ENCODE results near the gene IKZF3.
"Not testable (repeated sequence)": the region's sequence is repeated elsewhere in the genome, so short reads cannot be mapped to it uniquely, and the experiment has no call there.

Gene IKZF3

GRCh38 chr17:39716879-39717536 lies 147.1 kb downstream of the IKZF3 start:
- Histone ChIP-seq H3K4me3 (ENCODE audit: control insufficient read depth in 1 of 7, extremely low read depth in 1 of 7, insufficient read depth in 4 of 7, low read depth in 2 of 7, low read length in 6 of 7) (no peak overlapping the region), H3K36me3 (ENCODE audit: control insufficient read depth in 4 of 4, insufficient read depth in 4 of 4, low read length in 3 of 4) (no peaks in the 10 kb centered on the region), H3K9me3 (ENCODE audit: control extremely low read depth in 1 of 5, control insufficient read depth in 4 of 5, insufficient read depth in 2 of 5, low read depth in 1 of 5, low read length in 4 of 5) (no peaks in the 10 kb centered on the region), H3K27me3 (replicated peaks in 2 of 5; ENCODE audit: control insufficient read depth in 4 of 5, insufficient read depth in 5 of 5, low read length in 4 of 5) (no peaks in the 10 kb centered on the region), H3K27ac (ENCODE audit: insufficient read depth in 1 of 2, low read depth in 1 of 2, low read length in 2 of 2, poor library complexity in 1 of 2, severe bottlenecking in 2 of 2) (no peak overlapping the region), H3K4me1 (ENCODE audit: control extremely low read depth in 1 of 4, control insufficient read depth in 4 of 4, insufficient read depth in 4 of 4, low read length in 3 of 4) (no peaks in the 10 kb centered on the region)
- no peak for DNase-seq
- CTCF ChIA-PET: interaction anchor here (1.0 kb wide), 1 partner anchor 94 kb away, joined by 3 read pairs; no protein-coding TSS in a partner anchor
- POLR2A ChIA-PET: no interaction called here
- WGBS (ENCODE audit: insufficient coverage): over 99% methylated on average over 7 of the region's 11 CpGs

- Histone ChIP-seq H3K4me3 (ENCODE audit: control insufficient read depth in 1 of 7, extremely low read depth in 1 of 7, insufficient read depth in 4 of 7, low read depth in 2 of 7, low read length in 6 of 7) (no peak overlapping the region), H3K27ac (ENCODE audit: insufficient read depth in 1 of 2, low read depth in 1 of 2, low read length in 2 of 2, poor library complexity in 1 of 2, severe bottlenecking in 2 of 2) (no peak overlapping the region), H3K36me3 (ENCODE audit: control insufficient read depth in 4 of 4, insufficient read depth in 4 of 4, low read length in 3 of 4) (no peaks in the 10 kb centered on the region), H3K9me3 (ENCODE audit: control extremely low read depth in 1 of 5, control insufficient read depth in 4 of 5, insufficient read depth in 2 of 5, low read depth in 1 of 5, low read length in 4 of 5) (no peaks in the 10 kb centered on the region), H3K27me3 (replicated peaks in 2 of 5; ENCODE audit: control insufficient read depth in 4 of 5, insufficient read depth in 5 of 5, low read length in 4 of 5) (no peaks in the 10 kb centered on the region), H3K4me1 (ENCODE audit: control extremely low read depth in 1 of 4, control insufficient read depth in 4 of 4, insufficient read depth in 4 of 4, low read length in 3 of 4) (no peaks in the 10 kb centered on the region)
- WGBS (ENCODE audit: insufficient coverage): 98% methylated on average over 11 of the region's 15 CpGs
- ChIA-PET CTCF (interaction anchor here (1.0 kb wide), 1 partner anchor 93 kb away, joined by 3 read pairs; no protein-coding TSS in a partner anchor), POLR2A (no interaction called here)
- no peak for DNase-seq
Observed at GRCh38 chr17:39716073-39716818, 147.9 kb downstream of the IKZF3 start.

- no peak overlapping the region for H3K27ac ChIP-seq (ENCODE audit: insufficient read depth in 1 of 2, low read depth in 1 of 2, low read length in 2 of 2, poor library complexity in 1 of 2, severe bottlenecking in 2 of 2)
- 96% methylated on average over 12 of the region's 18 CpGs for WGBS (ENCODE audit: insufficient coverage)
- POLR2A ChIA-PET: no interaction called here
Observed at GRCh38 chr17:39715375-39716072, 148.6 kb downstream of the IKZF3 start.

GRCh38 chr17:39714234-39714633 lies 149.9 kb downstream of the IKZF3 start:
- WGBS (ENCODE audit: insufficient coverage): 87% methylated on average over 3 of the region's 4 CpGs
- Histone ChIP-seq H3K4me1 (ENCODE audit: control extremely low read depth in 1 of 4, control insufficient read depth in 4 of 4, insufficient read depth in 4 of 4, low read length in 3 of 4) (no peaks in the 10 kb centered on the region), H3K27ac (ENCODE audit: insufficient read depth in 1 of 2, low read depth in 1 of 2, low read length in 2 of 2, poor library complexity in 1 of 2, severe bottlenecking in 2 of 2) (no peak overlapping the region), H3K4me3 (ENCODE audit: control insufficient read depth in 1 of 7, extremely low read depth in 1 of 7, insufficient read depth in 4 of 7, low read depth in 2 of 7, low read length in 6 of 7) (no peak overlapping the region), H3K9me3 (ENCODE audit: control extremely low read depth in 1 of 5, control insufficient read depth in 4 of 5, insufficient read depth in 2 of 5, low read depth in 1 of 5, low read length in 4 of 5) (no peaks in the 10 kb centered on the region), H3K36me3 (ENCODE audit: control insufficient read depth in 4 of 4, insufficient read depth in 4 of 4, low read length in 3 of 4) (no peaks in the 10 kb centered on the region), H3K27me3 (replicated peaks in 2 of 5; ENCODE audit: control insufficient read depth in 4 of 5, insufficient read depth in 5 of 5, low read length in 4 of 5) (no peaks in the 10 kb centered on the region)
- CTCF ChIA-PET: interaction anchor here (0.8 kb wide), 1 partner anchor 9 kb away, joined by 3 read pairs; no protein-coding TSS in a partner anchor
- no peak for DNase-seq
- POLR2A ChIA-PET: no interaction called here

More at GRCh38 chr17:39715375-39716072, 148.6 kb downstream of the IKZF3 start:
- H3K36me3 ChIP-seq (ENCODE audit: control insufficient read depth in 4 of 4, insufficient read depth in 4 of 4, low read length in 3 of 4): no peaks in the 10 kb centered on the region
- no peaks in the 10 kb centered on the region for H3K27me3 ChIP-seq (replicated peaks in 2 of 5; ENCODE audit: control insufficient read depth in 4 of 5, insufficient read depth in 5 of 5, low read length in 4 of 5)
- H3K4me3 ChIP-seq (ENCODE audit: control insufficient read depth in 1 of 7, extremely low read depth in 1 of 7, insufficient read depth in 4 of 7, low read depth in 2 of 7, low read length in 6 of 7): no peak overlapping the region
- DNase-seq: no peak
- H3K9me3 ChIP-seq (ENCODE audit: control extremely low read depth in 1 of 5, control insufficient read depth in 4 of 5, insufficient read depth in 2 of 5, low read depth in 1 of 5, low read length in 4 of 5): no peaks in the 10 kb centered on the region
- CTCF ChIA-PET: no interaction called here
- no peaks in the 10 kb centered on the region for H3K4me1 ChIP-seq (ENCODE audit: control extremely low read depth in 1 of 4, control insufficient read depth in 4 of 4, insufficient read depth in 4 of 4, low read length in 3 of 4)

GRCh38 chr17:39711851-39712250 lies 152.3 kb downstream of the IKZF3 start:
- ChIA-PET POLR2A (no interaction called here), CTCF (interaction anchor here (0.7 kb wide), 1 partner anchor 12 kb away, joined by 3 read pairs; no protein-coding TSS in a partner anchor)
- no peak overlapping the region for H3K27ac ChIP-seq (ENCODE audit: insufficient read depth in 1 of 2, low read depth in 1 of 2, low read length in 2 of 2, poor library complexity in 1 of 2, severe bottlenecking in 2 of 2)
- no peaks in the 10 kb centered on the region for H3K36me3 ChIP-seq (ENCODE audit: control insufficient read depth in 4 of 4, insufficient read depth in 4 of 4, low read length in 3 of 4)
- no peak for DNase-seq
- H3K27me3 ChIP-seq (replicated peaks in 2 of 5; ENCODE audit: control insufficient read depth in 4 of 5, insufficient read depth in 5 of 5, low read length in 4 of 5): no peaks in the 10 kb centered on the region
- H3K9me3 ChIP-seq (ENCODE audit: control extremely low read depth in 1 of 5, control insufficient read depth in 4 of 5, insufficient read depth in 2 of 5, low read depth in 1 of 5, low read length in 4 of 5): no peaks in the 10 kb centered on the region
- H3K4me1 ChIP-seq (ENCODE audit: control extremely low read depth in 1 of 4, control insufficient read depth in 4 of 4, insufficient read depth in 4 of 4, low read length in 3 of 4): peaks cover 0 to 5% (median 0%) of the 10 kb centered on the region in 4 experiments
- WGBS (ENCODE audit: insufficient coverage): 97% methylated on average over 7 of the region's 10 CpGs
- no peak overlapping the region for H3K4me3 ChIP-seq (ENCODE audit: control insufficient read depth in 1 of 7, extremely low read depth in 1 of 7, insufficient read depth in 4 of 7, low read depth in 2 of 7, low read length in 6 of 7)

GRCh38 chr17:39711071-39711470 lies 153.0 kb downstream of the IKZF3 start:
- H3K4me3 ChIP-seq (ENCODE audit: control insufficient read depth in 1 of 7, extremely low read depth in 1 of 7, insufficient read depth in 4 of 7, low read depth in 2 of 7, low read length in 6 of 7); H3K27me3 ChIP-seq (replicated peaks in 2 of 5; ENCODE audit: control insufficient read depth in 4 of 5, insufficient read depth in 5 of 5, low read length in 4 of 5); H3K36me3 ChIP-seq (ENCODE audit: control insufficient read depth in 4 of 4, insufficient read depth in 4 of 4, low read length in 3 of 4); H3K27ac ChIP-seq (ENCODE audit: insufficient read depth in 1 of 2, low read depth in 1 of 2, low read length in 2 of 2, poor library complexity in 1 of 2, severe bottlenecking in 2 of 2); DNase-seq; H3K9me3 ChIP-seq (ENCODE audit: control extremely low read depth in 1 of 5, control insufficient read depth in 4 of 5, insufficient read depth in 2 of 5, low read depth in 1 of 5, low read length in 4 of 5); H3K4me1 ChIP-seq (ENCODE audit: control extremely low read depth in 1 of 4, control insufficient read depth in 4 of 4, insufficient read depth in 4 of 4, low read length in 3 of 4): not testable (repeated sequence)
- ChIA-PET CTCF (interaction anchor here (0.8 to 1.1 kb wide), 2 partner anchors 9 to 19 kb away, joined by 3 to 4 read pairs; partner anchors contain the start of gene MIEN1), POLR2A (interaction anchor here (0.6 kb wide), 1 partner anchor 26 kb away, joined by 5 read pairs; no protein-coding TSS in a partner anchor)
- over 99% methylated on average over 10 of the region's 11 CpGs for WGBS (ENCODE audit: insufficient coverage)

All from common myeloid progenitor, CD34-positive (primary cell).